NCI-H187 treated with DMSO at 0.1 percent for 48 hours (cell line): ENCODE measurements around the gene TMEM127.
A peak's percentile ranks its signal among the peaks of the same experiment; 100 is the strongest.
"Not testable (repeated sequence)": the region's sequence is repeated elsewhere in the genome, so short reads cannot be mapped to it uniquely, and the experiment has no call there.

Experiments used
- DNase-seq: peaks from one replicate; lab custom pipeline; 2025; lab: John Stamatoyannopoulos, UW

Gene TMEM127, protein sequence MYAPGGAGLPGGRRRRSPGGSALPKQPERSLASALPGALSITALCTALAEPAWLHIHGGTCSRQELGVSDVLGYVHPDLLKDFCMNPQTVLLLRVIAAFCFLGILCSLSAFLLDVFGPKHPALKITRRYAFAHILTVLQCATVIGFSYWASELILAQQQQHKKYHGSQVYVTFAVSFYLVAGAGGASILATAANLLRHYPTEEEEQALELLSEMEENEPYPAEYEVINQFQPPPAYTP

DNA sequence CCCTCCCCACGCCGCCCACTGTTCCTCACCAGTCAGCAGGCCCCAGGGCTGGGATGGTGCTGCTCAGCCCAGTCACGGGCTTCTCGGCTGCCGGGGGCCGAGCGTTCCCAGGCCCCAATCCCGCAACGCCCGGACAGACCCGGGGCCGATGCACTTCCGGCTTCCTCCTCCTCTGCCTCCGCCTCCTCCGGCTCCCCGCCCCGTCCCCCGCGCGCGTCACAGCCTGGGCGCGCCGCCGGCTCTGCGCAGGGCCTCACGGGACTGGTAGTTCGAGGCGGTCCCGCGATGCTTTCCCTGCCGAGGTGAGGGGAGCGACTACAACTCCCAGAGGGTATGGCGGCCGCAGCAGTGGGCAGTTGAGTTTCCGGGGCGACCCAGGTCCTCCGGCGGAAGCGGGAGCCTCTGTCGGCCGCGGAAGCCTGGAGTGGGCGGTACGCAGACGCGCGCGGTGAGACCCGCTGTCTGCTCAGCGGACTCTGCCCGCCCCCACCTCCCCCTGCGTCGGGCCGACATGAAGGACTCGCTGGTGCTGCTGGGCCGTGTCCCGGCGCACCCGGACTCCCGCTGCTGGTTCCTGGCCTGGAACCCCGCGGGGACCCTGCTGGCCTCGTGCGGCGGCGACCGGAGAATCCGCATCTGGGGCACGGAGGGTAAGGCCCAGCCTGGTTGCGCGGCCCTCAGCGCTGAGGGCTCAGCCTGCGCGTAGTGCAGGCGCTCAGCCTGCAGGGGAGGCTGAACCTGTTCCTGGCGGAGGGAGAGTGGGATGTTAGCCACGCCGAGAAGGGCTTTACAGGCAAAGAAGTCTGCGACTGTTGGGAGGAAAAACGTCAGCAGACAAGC, at the start of gene TMEM127, which contains the start of gene CIAO1:
Gene TMEM127, minus strand, starts transcription at position 158 of the 840 bp plus-strand sequence. CDS start 616 bp downstream, outside the sequence.
Gene CIAO1, plus strand, starts transcription at position 386 of the 840 bp plus-strand sequence. Its CDS starts 126 bp downstream, at position 512.
- peak; percentile 84 for DNase-seq

DNA sequence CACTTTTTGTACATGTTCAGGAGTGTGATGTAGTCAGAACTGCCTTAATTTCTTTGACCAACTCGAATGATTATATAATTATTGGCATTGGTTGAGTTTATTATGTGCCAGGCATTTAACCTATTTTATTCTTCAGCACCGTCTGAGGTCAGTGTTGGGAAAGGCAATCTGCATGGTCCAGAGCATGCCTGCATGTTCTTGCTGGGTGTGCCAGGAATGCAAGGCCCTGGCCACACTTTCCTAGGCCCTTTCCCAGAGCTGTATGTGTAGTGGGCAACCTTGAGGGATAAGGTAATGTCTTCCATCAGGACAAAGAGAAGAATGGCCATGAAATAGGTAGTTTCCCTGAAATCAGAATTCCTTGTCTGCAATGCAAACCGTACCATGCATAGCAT, 49.2 kb upstream of the TMEM127 start:
- DNase-seq = no peak

DNA sequence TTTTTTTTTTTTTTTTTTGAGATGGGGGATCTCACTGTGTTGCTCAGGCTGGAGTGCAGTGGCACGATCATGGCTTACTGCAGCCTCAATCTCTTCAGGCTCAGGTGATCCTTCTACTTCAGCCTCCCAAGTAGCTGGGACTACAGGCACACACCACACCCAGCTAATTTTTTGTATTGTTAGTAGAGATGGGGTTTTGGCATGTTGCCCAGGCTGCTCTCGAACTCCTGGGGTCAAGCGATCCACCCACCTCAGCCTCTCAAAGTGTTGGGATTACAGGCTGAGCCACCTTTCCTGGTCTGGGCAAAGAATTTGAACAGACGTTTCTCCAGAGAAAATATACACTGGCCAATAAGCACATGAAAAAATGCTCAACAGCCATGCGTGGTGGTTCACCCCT, 42.5 kb upstream of the TMEM127 start:
- no peak for DNase-seq

DNA sequence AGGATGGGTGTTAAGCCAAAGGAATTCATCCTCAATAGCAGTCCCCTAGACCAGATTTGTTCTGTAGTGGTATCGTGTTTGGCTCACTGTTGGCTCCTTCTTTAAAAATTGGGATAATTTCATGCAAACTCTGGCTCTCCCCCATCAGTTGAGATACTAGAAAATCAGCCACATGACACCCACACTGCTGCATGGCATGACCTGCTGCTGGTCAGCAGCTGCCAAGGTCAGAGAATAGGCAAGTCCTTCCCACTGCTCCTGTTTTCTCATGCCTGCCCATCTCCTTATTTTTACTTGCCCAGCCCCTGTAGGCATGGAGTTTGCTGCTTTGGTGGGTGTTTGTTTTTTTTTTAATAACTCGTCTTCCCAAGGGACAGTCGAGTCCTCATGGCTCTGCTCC, 40.6 kb upstream of the TMEM127 start:
- DNase-seq = no peak

GRCh38 chr2:96305979-96306308, 40.1 kb upstream of the TMEM127 start:
- DNase-seq = no peak

DNA sequence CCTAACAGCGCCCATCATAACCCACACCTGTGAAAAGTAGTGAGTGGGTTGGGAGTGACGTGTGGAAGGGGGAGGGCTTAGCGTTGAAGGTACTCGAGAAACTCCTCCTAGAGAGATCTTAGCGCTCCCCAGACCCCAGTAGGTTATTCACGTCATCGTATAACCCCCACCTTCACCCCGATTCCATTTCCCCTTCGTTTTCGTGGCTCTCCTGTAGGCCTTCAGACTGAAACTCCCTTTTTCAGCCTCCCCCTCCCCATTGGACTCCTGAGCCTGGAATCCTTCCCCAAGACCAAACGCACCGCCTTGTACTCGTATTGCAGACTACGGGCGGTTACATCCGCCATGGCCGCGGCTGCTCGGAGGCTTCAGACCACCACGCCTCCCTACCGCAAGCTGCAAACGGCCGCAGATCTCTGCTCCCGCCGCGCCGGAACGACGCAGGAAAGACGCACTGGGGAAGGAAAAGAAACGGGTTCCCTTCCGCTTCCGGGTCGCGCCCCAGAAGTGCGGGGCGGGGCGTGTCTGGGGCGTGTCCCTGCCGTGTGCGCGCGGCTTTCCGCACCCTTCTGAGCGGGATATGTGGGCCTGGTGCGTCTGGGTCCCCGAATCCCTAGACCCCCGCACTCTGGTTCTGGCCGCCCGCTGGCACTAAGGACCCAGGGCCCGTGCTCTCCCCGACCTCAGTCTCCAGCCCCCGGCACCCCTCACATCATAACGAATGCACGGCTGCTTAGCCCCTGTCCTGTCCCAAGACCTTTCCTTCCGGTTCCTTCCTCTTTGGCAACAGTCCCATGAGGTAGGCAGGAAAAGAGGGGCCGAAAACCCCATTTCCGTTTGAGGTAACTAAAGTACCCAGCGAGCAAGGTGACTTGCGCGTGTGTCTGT, 39.5 kb upstream of the TMEM127 start, which contains the start of gene SNRNP200:
Gene SNRNP200, minus strand, starts transcription at position 456 of the 888 bp plus-strand sequence. Its CDS starts 109 bp downstream, at position 347.
- DNase-seq = peak; percentile 62

DNA sequence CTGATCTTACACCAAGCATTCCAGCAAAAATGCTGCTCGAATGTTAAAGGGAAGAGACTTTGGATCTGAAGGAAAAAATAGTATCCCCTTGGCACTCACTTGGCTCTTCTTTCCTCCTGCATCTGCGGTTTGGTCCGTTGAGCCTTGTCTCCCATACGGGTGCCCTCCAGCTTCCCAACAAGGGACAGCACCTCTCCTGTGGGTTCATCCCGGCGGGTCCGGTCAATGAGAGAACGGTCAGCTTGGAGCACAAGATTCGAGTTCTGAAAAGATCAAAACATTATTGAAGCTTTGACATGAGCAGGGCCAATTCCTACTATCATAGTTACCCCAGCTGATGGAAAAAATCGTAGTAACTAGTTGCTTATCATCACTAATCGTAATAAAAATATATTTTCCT, 38.8 kb upstream of the TMEM127 start:
- DNase-seq = no peak

DNA sequence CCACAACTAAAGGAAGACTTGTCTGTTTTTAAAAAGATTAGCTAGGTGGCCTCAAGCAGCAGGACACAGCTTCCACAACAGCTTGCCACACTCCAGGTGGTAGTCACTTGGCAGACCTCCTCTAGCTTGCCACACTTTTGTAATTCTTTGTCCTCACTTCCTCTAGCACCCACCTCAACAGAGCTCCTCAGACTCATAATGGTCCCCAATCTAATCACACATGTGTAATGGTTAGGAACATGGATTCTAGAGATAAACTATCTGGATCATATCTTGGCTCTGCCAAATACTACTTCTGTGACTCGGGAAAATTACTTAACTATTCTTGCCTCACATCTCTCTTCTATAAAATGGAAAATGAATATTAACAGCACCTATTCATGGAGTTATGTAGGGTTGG, 36.1 kb upstream of the TMEM127 start:
- no peak for DNase-seq

GRCh38 chr2:96296925-96297324, 31.1 kb upstream of the TMEM127 start:
- DNase-seq = no peak

- DNase-seq = not testable (repeated sequence)
Measured at GRCh38 chr2:96294271-96294670, 28.5 kb upstream of the TMEM127 start.

- no peak for DNase-seq
Measured at GRCh38 chr2:96291751-96292150, 26.0 kb upstream of the TMEM127 start.

- no peak for DNase-seq
Measured at GRCh38 chr2:96287273-96287856, 21.6 kb upstream of the TMEM127 start.

- no peak for DNase-seq
Measured at GRCh38 chr2:96276787-96277499, 11.1 kb upstream of the TMEM127 start.

DNA sequence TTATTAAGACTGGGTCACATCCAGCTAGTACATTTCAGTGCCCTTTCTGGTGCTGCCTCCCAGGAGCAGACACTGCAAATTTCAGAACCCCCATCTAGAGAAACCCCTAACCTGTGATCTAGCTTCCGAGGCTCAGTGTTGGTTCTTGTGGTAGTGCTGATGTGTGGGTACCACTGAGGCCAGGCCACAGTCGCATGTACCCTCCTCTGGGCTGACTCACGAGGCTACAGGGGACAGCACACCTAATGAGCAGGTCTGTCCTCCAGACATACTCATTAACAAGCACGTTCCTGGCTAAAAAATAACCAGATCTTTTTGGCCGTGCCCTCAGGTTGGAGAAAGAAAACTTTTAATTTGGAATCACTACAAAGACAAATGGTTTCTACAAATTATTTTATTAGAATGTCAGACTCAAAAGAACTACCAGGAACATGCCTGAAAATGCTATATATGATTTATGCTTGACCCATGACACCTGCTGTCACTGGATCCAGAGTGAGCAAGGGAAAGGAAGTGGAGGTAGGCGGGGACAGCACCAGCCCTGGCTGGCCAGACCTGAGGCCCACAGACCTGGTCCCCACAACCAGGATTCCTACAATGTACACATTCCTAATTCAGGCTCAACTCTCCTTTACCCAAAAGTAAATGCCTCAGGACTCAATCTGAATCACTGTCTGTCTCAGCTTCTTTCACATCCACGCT, 8.7 kb upstream of the TMEM127 start:
- DNase-seq = no peak

GRCh38 chr2:96273763-96274162, 8.0 kb upstream of the TMEM127 start:
- no peak for DNase-seq

GRCh38 chr2:96271995-96272394, 6.2 kb upstream of the TMEM127 start:
- DNase-seq = no peak

DNA sequence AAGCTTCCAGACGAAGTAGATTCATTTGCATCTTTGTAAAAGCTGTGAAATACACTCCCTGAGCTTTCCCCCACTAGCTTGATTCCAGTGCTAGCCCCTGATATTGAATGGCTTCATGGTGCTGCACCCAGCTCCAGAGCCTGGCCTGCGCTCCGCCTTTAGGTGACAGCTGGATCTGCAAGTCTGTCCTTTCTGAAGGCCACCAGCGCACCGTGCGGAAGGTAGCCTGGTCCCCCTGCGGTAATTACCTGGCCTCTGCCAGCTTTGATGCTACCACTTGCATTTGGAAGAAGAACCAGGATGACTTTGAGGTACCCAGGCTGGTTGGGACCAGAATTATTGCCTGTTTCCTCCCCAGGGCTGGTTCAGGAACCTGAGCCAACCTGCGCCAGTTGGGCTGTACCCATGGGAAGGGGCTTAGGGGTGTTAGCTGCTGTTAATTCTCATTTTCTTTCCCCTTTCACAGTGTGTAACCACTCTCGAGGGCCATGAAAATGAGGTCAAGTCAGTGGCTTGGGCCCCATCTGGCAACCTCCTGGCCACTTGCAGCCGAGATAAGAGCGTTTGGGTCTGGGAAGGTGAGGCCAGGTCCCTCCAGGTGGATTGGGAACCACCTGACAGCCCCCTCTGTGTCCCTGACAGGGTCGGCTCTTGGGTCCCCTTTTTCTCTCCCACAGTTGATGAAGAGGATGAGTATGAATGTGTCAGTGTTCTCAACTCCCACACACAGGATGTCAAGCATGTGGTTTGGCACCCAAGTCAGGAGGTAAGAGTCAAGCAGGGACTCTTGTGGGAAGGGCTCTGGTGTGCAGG, 1.6 kb upstream of the TMEM127 start:
- DNase-seq = no peak

- no peak for DNase-seq
Measured at GRCh38 chr2:96265349-96265839, 403 bp downstream of the TMEM127 start.

- no peak for DNase-seq
Measured at GRCh38 chr2:96264656-96265348, 995 bp downstream of the TMEM127 start.
